Stimulated activated naive CD8-positive, alpha-beta T cell treated with anti-CD3 and anti-CD28 coated beads, Interleukin-15, Interleukin-2, amounts not matched to agents 100 ng/mL and 50 ng/mL, for 24 hours (primary cell): ENCODE data around the gene CLIP4.

ENCODE experiments used
- H3K27ac Mint-ChIP-seq: one replicate; pipeline ENCODE4 v1.8.0; 2021; ENCODE audit warnings: mild to moderate bottlenecking, mixed read lengths
- H3K27me3 Mint-ChIP-seq: one replicate; pipeline ENCODE4 v1.8.0; 2021; ENCODE audit warnings: mixed read lengths
- H3K36me3 Mint-ChIP-seq: one replicate; pipeline ENCODE4 v1.8.0; 2021; ENCODE audit warnings: low read depth, mixed read lengths
- H3K4me1 Mint-ChIP-seq: one replicate; pipeline ENCODE4 v1.8.0; 2021; ENCODE audit warnings: low read depth, mixed read lengths
- H3K4me3 Mint-ChIP-seq: one replicate; pipeline ENCODE4 v1.8.0; 2021; ENCODE audit warnings: mild to moderate bottlenecking, mixed read lengths
- H3K9me3 Mint-ChIP-seq: one replicate; pipeline ENCODE4 v1.8.0; 2021; ENCODE audit warnings: mixed read lengths

The CLIP4 gene

GRCh38 chr2:29143657-29144056 is 28.4 kb downstream of the CLIP4 start:
- Mint-ChIP-seq H3K4me1 (peaks cover 18% of the 10 kb centered on the region), H3K27me3 (no peaks in the 10 kb centered on the region), H3K9me3 (peaks cover 7% of the 10 kb centered on the region), H3K36me3 (peaks cover 33% of the 10 kb centered on the region), H3K4me3 (no peak overlapping the region), H3K27ac (no peak overlapping the region)

GRCh38 chr2:29146197-29146596 is 31.0 kb downstream of the CLIP4 start:
- Mint-ChIP-seq H3K36me3 (peaks cover 15% of the 10 kb centered on the region), H3K27ac (no peak overlapping the region), H3K4me1 (peaks cover 2% of the 10 kb centered on the region), H3K9me3 (no peaks in the 10 kb centered on the region), H3K27me3 (no peaks in the 10 kb centered on the region), H3K4me3 (no peak overlapping the region)

GRCh38 chr2:29147963-29148362 is 32.7 kb downstream of the CLIP4 start:
- H3K36me3 Mint-ChIP-seq = peaks cover 17% of the 10 kb centered on the region
- no peaks in the 10 kb centered on the region for H3K4me1 Mint-ChIP-seq
- no peaks in the 10 kb centered on the region for H3K27me3 Mint-ChIP-seq
- no peak overlapping the region for H3K4me3 Mint-ChIP-seq
- H3K27ac Mint-ChIP-seq = no peak overlapping the region
- no peaks in the 10 kb centered on the region for H3K9me3 Mint-ChIP-seq

GRCh38 chr2:29154610-29155009 is 39.4 kb downstream of the CLIP4 start:
- H3K9me3 Mint-ChIP-seq = no peaks in the 10 kb centered on the region

GRCh38 chr2:29155578-29155977 is 40.4 kb downstream of the CLIP4 start:
- Mint-ChIP-seq H3K9me3 (no peaks in the 10 kb centered on the region), H3K27ac (no peak overlapping the region), H3K27me3 (no peaks in the 10 kb centered on the region), H3K4me1 (no peaks in the 10 kb centered on the region), H3K4me3 (no peak overlapping the region), H3K36me3 (peaks cover 60% of the 10 kb centered on the region)

More at GRCh38 chr2:29154610-29155009, 39.4 kb downstream of the CLIP4 start:
- peaks cover 54% of the 10 kb centered on the region for H3K36me3 Mint-ChIP-seq
- no peak overlapping the region for H3K27ac Mint-ChIP-seq
- no peaks in the 10 kb centered on the region for H3K4me1 Mint-ChIP-seq
- H3K27me3 Mint-ChIP-seq = no peaks in the 10 kb centered on the region
- H3K4me3 Mint-ChIP-seq = no peak overlapping the region

GRCh38 chr2:29157131-29157530 is 41.9 kb downstream of the CLIP4 start:
- Mint-ChIP-seq H3K36me3 (peaks cover 63% of the 10 kb centered on the region), H3K27ac (no peak overlapping the region), H3K4me3 (no peak overlapping the region)

GRCh38 chr2:29159125-29159524 is 43.9 kb downstream of the CLIP4 start:
- Mint-ChIP-seq H3K4me3 (no peak overlapping the region), H3K4me1 (no peaks in the 10 kb centered on the region), H3K36me3 (peaks cover 54% of the 10 kb centered on the region), H3K27me3 (no peaks in the 10 kb centered on the region), H3K9me3 (no peaks in the 10 kb centered on the region), H3K27ac (no peak overlapping the region)

More at GRCh38 chr2:29157131-29157530, 41.9 kb downstream of the CLIP4 start:
- H3K9me3 Mint-ChIP-seq = no peaks in the 10 kb centered on the region
- H3K4me1 Mint-ChIP-seq = no peaks in the 10 kb centered on the region
- no peaks in the 10 kb centered on the region for H3K27me3 Mint-ChIP-seq

GRCh38 chr2:29160184-29160583 is 45.0 kb downstream of the CLIP4 start:
- peaks cover 44% of the 10 kb centered on the region for H3K36me3 Mint-ChIP-seq
- no peak overlapping the region for H3K4me3 Mint-ChIP-seq
- H3K4me1 Mint-ChIP-seq = no peaks in the 10 kb centered on the region
- no peak overlapping the region for H3K27ac Mint-ChIP-seq
- no peaks in the 10 kb centered on the region for H3K27me3 Mint-ChIP-seq
- no peaks in the 10 kb centered on the region for H3K9me3 Mint-ChIP-seq

GRCh38 chr2:29162204-29162928 is 47.2 kb downstream of the CLIP4 start:
- Mint-ChIP-seq H3K27ac (no peak overlapping the region), H3K9me3 (no peaks in the 10 kb centered on the region), H3K27me3 (no peaks in the 10 kb centered on the region), H3K4me1 (no peaks in the 10 kb centered on the region), H3K36me3 (peaks cover 38% of the 10 kb centered on the region), H3K4me3 (no peak overlapping the region)

GRCh38 chr2:29164091-29164846 is 49.1 kb downstream of the CLIP4 start:
- Mint-ChIP-seq H3K4me1 (no peaks in the 10 kb centered on the region), H3K27me3 (no peaks in the 10 kb centered on the region), H3K4me3 (no peak overlapping the region), H3K36me3 (peaks cover 38% of the 10 kb centered on the region), H3K9me3 (no peaks in the 10 kb centered on the region), H3K27ac (no peak overlapping the region)

GRCh38 chr2:29165362-29166241 is 50.4 kb downstream of the CLIP4 start:
- no peak overlapping the region for H3K4me3 Mint-ChIP-seq
- no peak overlapping the region for H3K27ac Mint-ChIP-seq
- H3K27me3 Mint-ChIP-seq = no peaks in the 10 kb centered on the region
- H3K36me3 Mint-ChIP-seq = peaks cover 42% of the 10 kb centered on the region
- no peaks in the 10 kb centered on the region for H3K9me3 Mint-ChIP-seq
- H3K4me1 Mint-ChIP-seq = no peaks in the 10 kb centered on the region

- Mint-ChIP-seq H3K27ac (no peak overlapping the region), H3K9me3 (no peaks in the 10 kb centered on the region), H3K4me1 (no peaks in the 10 kb centered on the region), H3K36me3 (peaks cover 43% of the 10 kb centered on the region), H3K27me3 (no peaks in the 10 kb centered on the region), H3K4me3 (no peak overlapping the region)
These were observed 51.2 kb downstream of the CLIP4 start for GRCh38 chr2:29166242-29167039.

GRCh38 chr2:29174937-29175336 is 59.7 kb downstream of the CLIP4 start:
- no peaks in the 10 kb centered on the region for H3K9me3 Mint-ChIP-seq
- no peak overlapping the region for H3K4me3 Mint-ChIP-seq
- peaks cover 5% of the 10 kb centered on the region for H3K4me1 Mint-ChIP-seq
- peaks cover 38% of the 10 kb centered on the region for H3K36me3 Mint-ChIP-seq
- H3K27me3 Mint-ChIP-seq = no peaks in the 10 kb centered on the region
- H3K27ac Mint-ChIP-seq = no peak overlapping the region

- Mint-ChIP-seq H3K27ac (no peak overlapping the region), H3K9me3 (no peaks in the 10 kb centered on the region), H3K36me3 (peaks cover 36% of the 10 kb centered on the region)
These were observed 60.1 kb downstream of the CLIP4 start for GRCh38 chr2:29175338-29175737.

More at GRCh38 chr2:29175338-29175737, 60.1 kb downstream of the CLIP4 start:
- Mint-ChIP-seq H3K27me3 (no peaks in the 10 kb centered on the region), H3K4me3 (no peak overlapping the region), H3K4me1 (peaks cover 7% of the 10 kb centered on the region)
